GM19397 (cell line): Measurements from ENCODE around the gene CACNA1B.
"Not testable (repeated sequence)": the region's sequence is repeated elsewhere in the genome, so short reads cannot be mapped to it uniquely, and the experiment has no call there.

ENCODE experiments used
- ATAC-seq: cut with Tn5 transposase; IDR thresholded peaks from one replicate; pipeline ENCODE4 v1.9.1; 2021; ENCODE audit warnings: mild to moderate bottlenecking, moderate library complexity; ENCODE audit not compliant: unreplicated experiment

The CACNA1B gene

DNA sequence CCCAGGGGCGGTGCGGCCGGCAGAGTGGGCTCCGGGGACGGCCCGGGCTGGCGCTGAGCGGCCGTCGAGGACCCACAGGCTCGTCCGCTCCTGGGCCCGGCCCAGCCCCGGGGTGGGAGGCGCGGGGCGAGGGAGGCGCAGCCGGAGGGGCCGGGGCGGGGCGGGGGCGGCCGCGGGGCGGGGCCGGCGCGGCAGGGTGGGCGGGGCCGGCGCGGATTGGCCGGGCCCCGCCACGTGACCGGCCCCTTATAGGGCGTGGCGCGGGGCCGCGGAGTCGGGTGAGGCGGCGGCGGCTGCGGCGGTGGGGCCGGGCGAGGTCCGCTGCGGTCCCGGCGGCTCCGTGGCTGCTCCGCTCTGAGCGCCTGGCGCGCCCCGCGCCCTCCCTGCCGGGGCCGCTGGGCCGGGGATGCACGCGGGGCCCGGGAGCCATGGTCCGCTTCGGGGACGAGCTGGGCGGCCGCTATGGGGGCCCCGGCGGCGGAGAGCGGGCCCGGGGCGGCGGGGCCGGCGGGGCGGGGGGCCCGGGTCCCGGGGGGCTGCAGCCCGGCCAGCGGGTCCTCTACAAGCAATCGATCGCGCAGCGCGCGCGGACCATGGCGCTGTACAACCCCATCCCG, at the start of gene CACNA1B:
TSS of gene CACNA1B (plus strand) at position 277 of the 617 bp plus-strand sequence. CDS start at position 429, 152 bp downstream.
- not testable (repeated sequence) for ATAC-seq

GRCh38 chr9:137827908-137828526, 49.6 kb upstream of the CACNA1B start:
- ATAC-seq = no peak

DNA sequence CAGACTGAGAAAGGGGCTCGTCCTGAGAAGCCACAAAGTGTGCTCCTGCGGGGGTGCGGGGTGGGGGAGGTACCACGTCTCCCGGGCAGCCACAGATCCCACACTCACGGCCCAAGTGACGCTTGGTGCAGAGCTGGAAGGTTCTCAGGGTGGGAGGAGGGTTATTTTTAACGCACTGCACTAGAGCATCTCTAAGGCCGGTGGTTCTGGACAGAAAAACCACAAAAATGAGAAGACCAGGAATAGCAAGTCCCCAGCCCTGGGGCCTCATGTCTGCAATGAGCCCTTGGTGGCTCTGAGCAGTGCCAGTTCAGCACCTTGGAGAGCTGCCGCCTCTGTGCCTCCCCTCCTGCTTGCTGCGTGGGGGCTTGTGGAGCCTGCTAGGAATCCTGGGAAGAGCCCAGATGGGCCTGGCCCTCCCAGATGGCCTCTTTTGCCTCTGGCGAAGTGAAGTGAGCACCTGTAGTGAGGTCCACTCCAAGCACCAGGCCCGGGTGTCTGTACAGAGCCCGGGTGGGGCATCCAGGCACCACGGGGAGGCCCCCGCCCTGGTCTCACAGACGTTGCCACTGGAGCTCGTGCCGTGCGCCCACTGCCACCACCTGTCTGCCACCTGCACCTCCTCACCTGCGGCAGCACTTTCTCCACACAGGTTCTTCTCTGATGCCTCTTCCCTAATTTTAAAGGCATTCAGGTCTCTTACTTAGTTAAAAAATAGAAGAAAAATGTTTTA, 48.9 kb upstream of the CACNA1B start:
- ATAC-seq = no peak

DNA sequence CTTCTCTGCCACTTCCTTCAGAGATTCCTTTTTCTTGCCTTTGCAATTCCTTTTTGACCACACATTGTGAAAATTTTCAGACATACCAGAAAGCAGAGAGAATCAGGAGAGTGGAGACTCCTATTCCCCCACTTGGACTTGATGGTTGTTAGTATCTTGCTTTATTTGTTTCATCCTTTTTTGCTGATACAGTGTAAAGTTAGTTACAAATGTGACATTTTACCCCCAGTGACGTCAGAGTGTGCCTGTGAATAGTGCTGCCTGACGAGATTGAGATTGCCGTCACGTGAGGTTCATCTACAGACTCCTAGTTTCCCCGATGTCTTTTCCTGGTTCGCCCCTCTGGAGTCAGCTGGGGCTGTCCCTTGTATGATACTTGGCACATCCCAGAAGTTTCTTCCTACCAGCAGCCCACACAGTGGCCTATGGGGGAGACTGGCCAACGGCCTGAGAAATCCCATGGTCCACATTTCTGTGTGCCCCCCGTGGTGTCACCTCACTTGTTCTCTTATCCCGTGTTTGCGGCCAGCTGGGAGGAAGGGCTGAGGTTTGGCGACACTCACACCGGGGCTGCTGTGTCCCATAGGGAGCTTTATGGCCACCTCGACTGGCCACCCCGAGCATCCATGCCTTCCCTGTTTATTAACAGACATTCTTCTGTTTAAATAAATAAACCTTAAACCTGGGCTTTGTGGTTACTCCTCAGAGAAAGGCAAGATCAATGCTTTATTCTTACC, 48.2 kb upstream of the CACNA1B start:
- ATAC-seq = no peak

DNA sequence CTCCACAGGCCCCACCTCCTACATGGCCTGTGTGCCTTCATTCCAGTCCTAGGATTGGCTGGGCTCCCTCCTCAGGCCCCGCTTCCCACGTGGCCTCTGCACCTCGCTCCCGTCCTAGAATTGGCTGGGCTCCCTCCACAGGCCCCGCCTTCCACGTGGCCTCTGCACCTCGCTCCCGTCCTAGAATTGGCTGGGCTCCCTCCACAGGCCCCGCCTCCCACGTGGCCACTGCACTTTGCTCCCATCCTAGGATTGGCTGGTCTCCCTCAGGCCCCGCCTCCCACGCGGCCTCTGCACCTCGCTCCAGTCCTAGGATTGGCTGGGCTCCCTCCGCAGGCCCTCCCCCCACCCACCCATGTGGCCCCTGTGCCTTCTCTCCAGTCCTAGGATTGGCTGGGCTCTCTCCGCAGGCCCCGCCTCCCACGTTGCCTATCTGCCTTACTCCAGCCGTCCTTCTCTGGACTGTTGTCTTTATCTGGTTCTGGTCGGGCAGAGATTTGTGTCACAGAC, 45.3 kb upstream of the CACNA1B start:
- no peak for ATAC-seq

- no peak for ATAC-seq
These were observed 44.6 kb upstream of the CACNA1B start for GRCh38 chr9:137832830-137833590.

GRCh38 chr9:137833721-137834613, 43.6 kb upstream of the CACNA1B start:
- ATAC-seq = no peak

- ATAC-seq = no peak
These were observed 42.6 kb upstream of the CACNA1B start for GRCh38 chr9:137834846-137835546.

DNA sequence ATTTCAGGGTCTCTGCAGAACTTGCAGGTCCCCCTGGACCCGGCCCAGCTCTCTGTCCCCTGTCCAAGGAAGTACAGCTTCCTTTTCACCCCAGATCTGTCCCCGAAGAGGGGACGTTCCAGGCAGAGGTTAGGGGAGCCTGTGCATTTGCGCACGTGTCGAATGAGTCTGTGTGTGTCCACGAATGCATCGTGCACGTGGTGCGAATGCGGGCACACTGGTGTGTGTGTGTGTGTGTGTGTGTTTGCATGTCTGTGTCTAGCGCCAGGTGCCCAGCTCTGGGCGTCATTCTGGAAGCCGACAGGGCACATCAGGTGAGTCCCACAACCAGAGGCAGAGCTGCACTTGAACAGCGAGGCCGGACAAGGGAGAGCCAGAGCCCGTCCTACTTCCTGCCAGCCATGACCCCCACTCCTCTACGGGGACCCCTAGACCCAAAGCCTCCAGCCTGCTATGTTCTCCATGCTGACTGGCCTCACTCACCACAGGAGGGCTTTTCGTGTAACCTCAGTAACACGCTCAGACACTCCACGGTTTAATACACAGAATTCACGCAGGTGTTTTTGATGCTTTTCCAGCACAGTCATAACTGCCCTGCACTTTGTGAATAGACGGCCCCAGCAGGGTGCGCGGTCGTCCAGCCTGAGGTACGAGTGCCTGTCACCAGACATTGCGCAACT, 41.3 kb upstream of the CACNA1B start:
- no peak for ATAC-seq

GRCh38 chr9:137836831-137837241, 40.7 kb upstream of the CACNA1B start:
- ATAC-seq = no peak

DNA sequence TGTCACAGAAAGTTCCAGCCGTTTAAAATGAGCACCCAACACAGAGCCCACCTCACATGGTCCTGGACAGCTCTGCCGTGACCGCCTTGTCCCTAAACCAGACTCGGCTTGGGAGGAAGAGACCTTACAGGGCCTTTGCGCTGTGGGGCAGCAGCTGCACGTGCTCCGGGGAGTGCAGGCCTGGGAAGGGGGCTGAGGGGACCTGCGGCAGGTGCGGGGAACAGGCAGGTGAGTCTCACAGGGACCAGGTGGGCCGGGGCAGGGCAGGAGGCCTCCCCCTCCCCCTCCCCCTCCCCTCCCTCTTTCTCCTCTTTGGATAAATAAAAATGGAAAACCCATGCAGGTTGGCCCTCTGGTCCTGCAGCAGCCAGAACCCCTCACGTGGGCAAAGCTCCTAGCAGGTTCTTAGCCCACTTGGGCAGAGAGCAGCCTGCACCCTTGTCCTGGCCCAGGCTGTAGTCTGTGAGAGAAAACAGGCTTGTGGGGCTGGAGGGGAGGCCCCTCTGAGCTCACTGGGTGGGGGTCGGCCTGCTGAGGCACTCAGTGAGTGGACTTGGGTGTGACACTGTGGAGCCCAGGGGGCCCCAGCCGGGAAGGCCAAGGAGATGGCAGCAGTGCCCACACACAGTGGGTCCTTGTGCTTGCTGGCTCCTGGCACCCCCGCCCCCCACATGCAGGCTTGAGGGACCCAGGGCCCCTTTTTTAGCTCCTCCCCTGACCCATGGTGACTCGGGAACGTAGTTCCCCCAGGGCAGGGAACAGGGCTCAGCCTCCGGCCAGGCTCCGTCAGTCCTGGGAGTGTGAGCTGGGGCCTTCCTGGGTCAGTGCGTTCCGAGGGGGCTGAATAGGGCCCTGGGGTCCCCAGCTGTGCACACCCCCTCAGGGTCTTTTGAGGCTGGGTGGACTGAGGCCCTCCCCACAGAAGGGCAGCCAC, 40.0 kb upstream of the CACNA1B start:
- ATAC-seq = no peak

- ATAC-seq = no peak
These were observed 39.0 kb upstream of the CACNA1B start for GRCh38 chr9:137838576-137838975.

GRCh38 chr9:137843355-137843754, 34.2 kb upstream of the CACNA1B start:
- no peak for ATAC-seq

GRCh38 chr9:137851516-137852267, 25.9 kb upstream of the CACNA1B start:
- ATAC-seq = no peak

DNA sequence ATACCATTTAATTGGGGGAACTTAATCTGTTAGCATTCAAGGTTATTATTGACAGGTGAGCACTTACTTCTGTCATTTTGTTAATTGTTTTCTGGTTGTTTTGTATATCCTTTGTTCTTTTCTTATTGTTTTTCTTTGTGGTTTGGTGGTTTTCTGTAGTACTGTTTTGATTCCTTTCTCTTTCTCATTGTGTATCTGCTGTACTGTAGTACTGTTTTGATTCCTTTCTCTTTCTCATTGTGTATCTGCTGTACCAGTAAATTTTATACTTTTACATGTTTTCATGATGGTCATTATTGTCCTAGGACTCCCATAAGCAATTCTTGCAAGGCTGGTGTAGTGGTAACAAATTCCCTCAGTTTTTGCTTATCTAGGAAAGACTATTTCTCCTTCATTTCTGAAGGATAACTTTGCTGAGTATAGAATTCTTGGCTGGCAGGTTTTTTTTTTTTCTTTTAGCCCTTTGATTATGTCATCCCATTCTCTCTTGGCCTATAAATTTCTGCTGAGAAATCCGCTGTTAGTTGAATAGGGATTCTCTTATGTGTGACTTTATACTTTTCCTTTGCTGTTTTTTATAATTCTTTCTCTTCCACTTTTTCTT, 24.1 kb upstream of the CACNA1B start:
- ATAC-seq = no peak

DNA sequence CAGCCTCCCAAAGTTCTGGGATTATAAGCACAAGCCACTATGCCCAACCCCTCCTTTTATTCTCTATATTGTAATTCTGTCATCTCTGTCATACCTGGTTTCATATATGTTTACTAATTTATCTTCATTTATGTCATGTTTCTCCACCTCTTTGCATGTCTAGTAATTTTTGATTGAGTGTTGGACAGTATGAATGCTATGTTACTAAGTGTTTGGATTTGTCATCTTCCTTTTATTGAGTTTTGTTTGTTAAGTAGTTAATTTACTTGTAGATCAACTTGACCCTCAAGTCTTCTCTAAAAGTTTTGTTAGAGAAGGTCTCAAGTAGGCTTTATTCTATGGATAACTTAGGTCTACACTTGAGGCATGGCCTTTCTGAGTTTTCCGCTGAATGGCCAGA, 17.2 kb upstream of the CACNA1B start:
- ATAC-seq = no peak
